Measurements from ENCODE around the gene CYTL1.

The CYTL1 gene

DNA sequence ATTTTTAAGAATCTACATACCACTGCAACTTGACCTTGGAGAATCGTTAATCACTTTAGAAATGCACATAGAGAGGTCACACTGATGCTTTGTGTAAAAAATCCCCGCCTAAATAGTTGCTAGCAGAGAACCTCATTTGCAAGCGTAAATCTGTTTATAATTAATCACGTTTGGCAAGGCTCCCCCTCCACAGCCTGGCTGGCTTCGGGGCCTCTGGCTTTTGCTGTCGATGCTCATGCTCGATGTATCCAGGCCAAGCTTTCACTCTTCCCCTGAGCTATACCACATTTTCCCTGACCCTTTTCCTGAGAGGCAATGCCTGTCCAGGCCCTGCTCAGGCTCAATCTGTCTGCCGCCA, 23.4 kb downstream of the CYTL1 start:
- no peak for DNase-seq

DNA sequence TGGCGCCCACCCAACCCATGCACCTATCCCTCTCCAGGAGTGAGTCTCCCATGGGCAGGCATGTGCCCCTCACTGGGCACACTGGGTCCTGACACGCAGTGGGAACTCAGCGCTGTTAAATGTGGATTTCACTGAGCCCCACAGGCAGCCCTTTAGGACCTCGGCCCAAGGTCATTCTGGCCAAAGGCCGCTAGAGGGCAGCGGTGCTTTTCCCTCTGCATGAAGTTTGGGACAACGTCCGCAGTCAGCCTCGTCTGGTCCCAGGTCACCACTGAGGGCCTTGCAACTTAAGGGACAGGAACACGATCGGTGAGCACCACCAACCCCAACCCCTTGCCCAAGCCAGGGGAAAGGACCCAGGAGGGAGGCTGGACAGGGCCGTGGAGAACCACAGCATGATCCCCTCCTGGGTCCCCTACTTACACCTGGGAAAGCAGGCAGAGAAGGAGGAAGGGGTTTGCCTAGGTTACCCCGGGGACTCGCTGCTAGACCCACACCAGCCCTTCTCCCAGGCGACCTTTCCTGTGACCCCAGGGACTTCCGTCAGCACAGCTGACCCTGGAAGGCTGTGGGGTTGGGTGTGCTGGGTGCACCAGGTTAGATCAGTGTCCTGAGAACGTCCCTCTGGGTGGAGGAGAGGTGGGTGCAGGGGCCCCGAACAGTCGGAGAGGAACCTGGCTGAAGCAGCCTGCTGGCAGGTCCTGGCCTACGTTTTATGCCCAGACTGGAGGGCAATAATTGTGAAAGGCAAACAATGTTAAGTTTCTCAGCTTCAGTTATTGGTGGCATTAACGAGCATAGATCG, 24.0 kb downstream of the CYTL1 start:
- DNase-seq, result peak; percentile 92

DNA sequence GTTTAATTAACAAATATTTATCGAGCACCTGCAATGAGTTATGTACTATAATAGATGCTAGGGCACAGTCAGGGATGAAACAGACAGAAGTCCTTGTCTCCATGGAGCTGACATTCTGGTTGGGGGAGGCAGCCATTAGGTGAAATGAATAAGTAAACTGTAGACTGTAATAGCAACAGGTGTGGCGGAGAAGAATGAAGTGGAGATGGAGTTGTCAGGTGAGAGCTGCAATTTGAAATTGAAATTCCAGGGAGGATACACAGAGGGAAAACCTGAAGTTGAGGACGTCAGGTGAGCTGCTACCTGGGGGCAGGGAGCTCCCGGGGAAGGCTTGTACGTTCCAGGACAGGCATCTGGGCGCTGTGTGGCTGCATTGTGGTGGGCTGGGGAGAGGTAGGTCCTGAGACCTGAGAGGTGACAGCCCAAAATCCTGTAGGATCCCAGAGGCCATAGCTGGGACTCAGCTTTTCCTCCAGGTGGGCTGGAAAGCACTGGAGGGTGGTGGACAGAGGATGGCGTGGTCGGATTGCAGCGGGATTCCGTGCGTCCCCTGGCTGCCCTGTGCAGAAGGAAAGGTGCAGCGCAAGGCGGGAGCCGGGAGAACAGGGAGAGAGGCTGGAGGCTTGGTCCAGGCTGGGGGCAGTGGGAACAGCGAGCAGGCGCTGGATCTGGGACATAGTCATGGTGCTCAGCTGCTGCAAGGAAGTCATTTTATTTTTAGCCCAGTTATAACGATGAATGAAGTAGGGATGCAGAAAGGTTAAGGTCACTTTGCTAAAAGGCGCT, 24.8 kb downstream of the CYTL1 start:
- DNase-seq, result peak; percentile 56

DNA sequence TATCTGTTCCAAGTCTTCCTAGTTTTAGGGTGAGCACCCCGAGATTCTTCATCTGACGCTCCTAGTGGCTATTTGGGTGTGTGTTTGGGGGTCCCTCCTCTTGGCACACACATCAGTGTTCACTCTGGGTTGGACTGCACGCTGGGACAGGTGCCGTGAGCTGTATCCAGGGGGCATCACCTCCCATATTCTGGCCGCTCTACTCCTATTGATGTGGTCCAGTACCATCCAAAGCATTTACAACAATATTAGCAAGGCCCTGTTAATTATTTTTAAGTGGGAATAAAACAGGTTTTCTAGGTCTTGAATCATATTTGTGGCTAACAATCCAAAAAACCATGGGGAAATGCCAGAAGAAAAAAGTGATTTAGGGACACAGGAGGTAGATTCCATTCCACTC, 26.4 kb downstream of the CYTL1 start:
- no peak for DNase-seq

- DNase-seq, result no peak
Measured at GRCh38 chr4:4991541-4992099, 27.6 kb downstream of the CYTL1 start.

- peak; percentile 20 for DNase-seq
Measured at GRCh38 chr4:4990857-4991540, 28.3 kb downstream of the CYTL1 start.

DNA sequence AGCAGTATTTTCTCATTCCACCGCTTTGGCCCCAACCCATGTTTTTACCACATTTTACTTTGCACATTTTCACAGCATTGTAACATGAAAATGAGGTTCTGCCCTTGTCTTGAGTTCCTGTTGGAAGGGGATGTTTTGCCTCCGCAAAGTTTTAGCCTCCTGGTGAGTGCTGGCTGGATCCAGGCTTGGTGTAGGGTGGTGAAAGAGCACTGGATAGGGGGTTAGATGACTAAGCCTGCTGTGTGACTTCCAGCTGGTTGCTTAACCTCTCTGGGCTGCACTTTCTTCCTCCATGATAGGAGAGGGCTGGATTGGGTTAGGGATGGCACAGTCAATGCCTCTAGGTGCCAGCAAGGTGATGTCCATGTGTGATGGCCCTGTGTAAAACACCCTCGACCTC, 28.9 kb downstream of the CYTL1 start:
- DNase-seq, result no peak

- no peak for DNase-seq
Measured at GRCh38 chr4:4989083-4989622, 30.1 kb downstream of the CYTL1 start.

- DNase-seq, result no peak
Measured at GRCh38 chr4:4987656-4988055, 31.6 kb downstream of the CYTL1 start.

- DNase-seq, result no peak
Measured at GRCh38 chr4:4986841-4987240, 32.4 kb downstream of the CYTL1 start.

GRCh38 chr4:4985844-4986243, 33.4 kb downstream of the CYTL1 start:
- DNase-seq, result peak; percentile 46

DNA sequence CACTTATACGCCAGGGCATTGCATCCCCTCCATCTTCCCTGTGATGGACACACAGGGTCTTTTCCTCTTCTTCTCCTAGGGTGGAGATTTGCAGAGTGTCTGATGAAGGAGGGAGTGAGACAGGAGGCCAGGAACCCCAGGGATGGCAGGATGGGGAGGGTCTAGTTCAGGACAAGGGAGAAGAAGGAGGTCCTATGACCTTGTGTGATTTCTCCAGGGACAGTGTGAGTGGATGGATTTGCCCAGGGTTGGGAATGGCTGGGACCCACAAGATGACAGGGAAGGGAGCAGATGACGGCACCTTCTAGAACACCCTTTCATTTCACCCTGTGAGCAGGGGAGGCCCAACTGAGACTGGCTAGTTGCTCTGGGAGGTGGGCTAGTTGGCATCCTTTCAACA, 34.2 kb downstream of the CYTL1 start:
- no peak for DNase-seq

DNA sequence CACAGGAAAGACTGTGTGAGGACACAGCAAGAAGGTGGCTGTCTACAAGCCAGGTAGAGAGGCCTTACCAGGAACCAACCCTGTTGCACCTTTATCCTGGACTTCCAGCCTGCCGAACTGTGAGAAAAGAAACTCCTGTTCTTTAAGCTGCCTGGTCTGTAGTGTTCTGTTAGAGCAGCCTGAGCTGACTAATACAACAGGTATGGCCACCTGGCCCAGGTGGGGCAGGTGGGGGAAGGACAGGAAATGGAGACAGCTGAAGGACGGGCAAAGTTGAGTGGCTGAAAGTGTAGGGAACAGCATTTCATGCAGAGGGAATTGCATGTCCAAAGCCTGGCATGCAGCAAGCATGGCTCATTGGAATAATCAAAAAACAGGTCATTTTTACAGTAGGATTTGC, 35.1 kb downstream of the CYTL1 start:
- DNase-seq, result peak; percentile 89

GRCh38 chr4:4981827-4982226, 37.4 kb downstream of the CYTL1 start:
- no peak for DNase-seq

- DNase-seq, result no peak
Measured at GRCh38 chr4:4981427-4981826, 37.8 kb downstream of the CYTL1 start.

- DNase-seq, result no peak
Measured at GRCh38 chr4:4980621-4981230, 38.5 kb downstream of the CYTL1 start.

DNA sequence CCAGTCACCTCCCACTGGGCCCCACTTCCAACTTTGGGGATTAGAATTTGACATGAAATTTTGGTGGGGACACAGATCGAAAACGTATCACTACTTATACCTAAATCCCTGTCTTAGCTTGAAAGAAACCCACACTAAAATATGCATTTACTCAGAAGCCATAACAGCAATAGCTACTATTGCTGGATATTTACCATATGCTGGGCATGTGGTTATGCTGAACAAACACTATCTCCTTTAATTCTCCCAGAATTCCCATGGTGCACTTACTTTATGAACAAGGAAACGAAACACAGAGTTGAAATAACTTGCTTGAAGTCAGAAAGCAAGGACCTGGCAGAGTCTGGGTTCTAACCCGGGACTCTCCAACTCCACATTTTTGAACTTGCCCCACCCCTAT, 39.3 kb downstream of the CYTL1 start:
- no peak for DNase-seq

- DNase-seq, result peak; percentile 49
Measured at GRCh38 chr4:4974727-4975126, 44.5 kb downstream of the CYTL1 start.

DNA sequence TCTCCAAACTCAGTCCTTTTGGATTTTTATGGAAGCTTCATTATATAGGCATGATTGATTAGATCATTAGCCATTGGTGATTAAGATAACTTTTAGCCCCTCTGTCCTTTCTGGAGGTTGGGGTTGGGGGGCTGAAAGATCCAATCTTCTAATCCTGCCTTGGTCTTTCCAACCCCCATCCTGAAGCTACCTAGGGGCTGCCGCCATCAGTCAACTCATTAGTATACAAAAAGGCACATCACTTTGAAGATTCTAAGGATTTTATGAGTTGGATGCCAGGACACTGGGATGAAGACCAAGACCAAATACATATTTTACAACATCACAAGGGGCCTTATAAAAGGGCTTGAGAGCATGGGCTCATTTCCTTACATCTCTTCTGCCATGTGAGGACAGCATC, 47.5 kb downstream of the CYTL1 start:
- DNase-seq, result no peak

DNA sequence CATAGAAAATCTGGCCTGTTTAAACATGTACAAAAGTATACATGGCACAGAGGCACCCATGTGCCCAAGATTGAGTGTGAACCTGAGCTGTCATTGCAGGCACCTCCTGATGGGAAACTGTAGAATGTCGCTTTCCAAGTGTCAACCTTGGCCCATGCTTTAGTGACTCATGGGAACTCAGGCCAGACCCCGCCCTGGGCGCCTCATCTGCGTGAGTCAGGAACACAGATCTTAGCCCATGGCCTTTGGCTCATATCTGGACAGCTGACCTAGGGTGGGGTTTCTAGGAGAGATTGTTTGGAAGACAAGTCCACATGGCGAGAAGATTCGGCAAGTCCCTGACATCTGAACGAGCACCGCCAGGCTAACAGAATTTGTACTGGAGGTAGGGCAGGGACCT, 50.0 kb downstream of the CYTL1 start:
- no peak for DNase-seq

GRCh38 chr4:4968161-4968725, 51.0 kb downstream of the CYTL1 start:
- no peak for DNase-seq

Measured in DMS53 (cell line).